Neural progenitor cell (in vitro differentiated cells): ENCODE results near the gene RRBP1.

Experiments
- EZH2 ChIP-seq: fragments of 200-600 bp; sonication (generic); IDR thresholded peaks from 2 replicates; pipeline ENCODE4 v1.6.1; 2017; ENCODE audit warnings: antibody characterized with exemption, mild to moderate bottlenecking, moderate library complexity
- EZH2phosphoT487 ChIP-seq: fragments of 200-600 bp; sonication (generic); IDR thresholded peaks from 2 replicates; pipeline ENCODE4 v1.6.1; 2017; ENCODE audit warnings: antibody characterized with exemption
- TF ChIP-seq, protein P1 (sequence below): fragments of 200-600 bp; sonication (generic); IDR thresholded peaks from 2 replicates; pipeline ENCODE4 v1.5.1; 2017; ENCODE audit warnings: antibody characterized with exemption, mild to moderate bottlenecking

DNA sequence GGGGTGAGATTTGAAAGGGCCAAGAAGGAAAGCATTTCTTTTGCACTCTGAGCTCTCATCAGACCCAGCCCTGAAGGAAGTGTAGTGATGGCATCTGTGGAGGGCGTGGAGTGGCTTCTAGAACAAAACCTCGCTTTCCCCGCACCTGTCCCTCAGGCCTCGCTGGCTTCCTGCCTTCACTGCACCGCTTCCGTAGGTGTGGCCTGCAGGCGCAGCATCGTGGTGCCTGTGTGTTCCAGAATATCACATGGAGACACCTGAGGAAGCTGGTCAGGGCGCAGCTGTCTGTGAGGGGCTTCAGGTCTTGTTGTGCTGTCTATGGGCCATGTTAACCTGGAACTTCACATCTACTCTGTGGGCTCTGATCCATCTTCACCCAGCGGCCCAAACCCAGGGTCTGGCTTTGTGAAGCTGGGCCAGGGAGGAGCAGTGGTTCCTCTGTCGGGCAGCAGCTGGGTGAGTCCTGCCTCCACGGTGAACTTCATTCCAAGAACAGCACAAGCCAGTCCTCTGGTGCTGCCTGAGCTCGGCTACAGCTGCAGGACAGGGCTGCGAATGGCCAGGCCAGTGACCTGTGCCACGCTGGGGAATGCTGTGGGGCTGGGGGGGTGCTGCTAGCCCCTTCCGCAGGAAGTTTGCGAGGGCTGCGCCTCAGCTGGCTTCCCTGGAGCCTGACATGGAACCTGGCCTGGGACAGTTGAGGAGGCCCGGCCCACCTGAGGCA is 71.3 kb downstream of the RRBP1 start:
- TF ChIP-seq, protein P1, sequence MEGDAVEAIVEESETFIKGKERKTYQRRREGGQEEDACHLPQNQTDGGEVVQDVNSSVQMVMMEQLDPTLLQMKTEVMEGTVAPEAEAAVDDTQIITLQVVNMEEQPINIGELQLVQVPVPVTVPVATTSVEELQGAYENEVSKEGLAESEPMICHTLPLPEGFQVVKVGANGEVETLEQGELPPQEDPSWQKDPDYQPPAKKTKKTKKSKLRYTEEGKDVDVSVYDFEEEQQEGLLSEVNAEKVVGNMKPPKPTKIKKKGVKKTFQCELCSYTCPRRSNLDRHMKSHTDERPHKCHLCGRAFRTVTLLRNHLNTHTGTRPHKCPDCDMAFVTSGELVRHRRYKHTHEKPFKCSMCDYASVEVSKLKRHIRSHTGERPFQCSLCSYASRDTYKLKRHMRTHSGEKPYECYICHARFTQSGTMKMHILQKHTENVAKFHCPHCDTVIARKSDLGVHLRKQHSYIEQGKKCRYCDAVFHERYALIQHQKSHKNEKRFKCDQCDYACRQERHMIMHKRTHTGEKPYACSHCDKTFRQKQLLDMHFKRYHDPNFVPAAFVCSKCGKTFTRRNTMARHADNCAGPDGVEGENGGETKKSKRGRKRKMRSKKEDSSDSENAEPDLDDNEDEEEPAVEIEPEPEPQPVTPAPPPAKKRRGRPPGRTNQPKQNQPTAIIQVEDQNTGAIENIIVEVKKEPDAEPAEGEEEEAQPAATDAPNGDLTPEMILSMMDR = no peak
- TF ChIP-seq EZH2phosphoT487 = no peak
- TF ChIP-seq EZH2 = no peak
